Panc1 (cell line): ENCODE results near the gene NOL7.

Source experiments
- POLR2AphosphoS5 ChIP-seq: IDR thresholded peaks from 2 replicates; pipeline ENCODE4 v1.6.1; 2012; ENCODE audit warnings: mild to moderate bottlenecking, low read depth, low read length, moderate library complexity
- TCF7L2 ChIP-seq: IDR thresholded peaks from 2 replicates; pipeline ENCODE4 v1.6.1; 2011; ENCODE audit warnings: mild to moderate bottlenecking, low read depth, low read length, inconsistent platforms
- TF ChIP-seq, protein P1 (sequence below): fragments of 450-650 bp; IDR thresholded peaks from 2 replicates; pipeline ENCODE4 v1.5.1; 2017; ENCODE audit warnings: mild to moderate bottlenecking
- TF ChIP-seq, protein P2 (sequence below), 2 experiments: IDR thresholded peaks; 2 replicates each; pipeline ENCODE4 v1.6.1; 2011 to 2012; ENCODE audit warnings: low read depth in 2 of 2, control low read depth in 1 of 2, low read length in 1 of 2, mild to moderate bottlenecking in 1 of 2, moderate library complexity in 1 of 2; ENCODE audit not compliant: insufficient read depth in 1 of 2

DNA sequence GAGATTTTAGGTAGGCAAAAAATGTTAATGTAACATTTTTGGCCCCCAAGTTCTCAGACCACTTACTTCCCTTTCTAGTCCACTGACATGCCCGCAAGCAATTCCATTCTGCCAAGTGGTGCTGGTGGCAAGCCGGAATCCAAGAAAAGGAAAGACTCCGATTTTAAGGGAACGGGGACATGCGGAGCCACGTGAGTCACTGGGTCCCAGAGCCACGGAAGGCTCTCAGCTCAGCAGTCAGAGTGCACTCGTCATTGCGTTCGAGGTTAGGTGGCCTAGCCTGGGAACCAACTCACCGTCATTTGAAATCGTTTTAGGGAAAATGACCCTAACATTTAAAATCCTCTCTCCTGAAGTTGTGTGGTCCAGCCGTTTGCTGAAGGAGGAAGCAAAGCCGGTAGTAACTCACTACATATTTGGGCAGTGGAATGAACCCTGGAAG lies 41.4 kb upstream of the NOL7 start:
- TF ChIP-seq, protein P1, sequence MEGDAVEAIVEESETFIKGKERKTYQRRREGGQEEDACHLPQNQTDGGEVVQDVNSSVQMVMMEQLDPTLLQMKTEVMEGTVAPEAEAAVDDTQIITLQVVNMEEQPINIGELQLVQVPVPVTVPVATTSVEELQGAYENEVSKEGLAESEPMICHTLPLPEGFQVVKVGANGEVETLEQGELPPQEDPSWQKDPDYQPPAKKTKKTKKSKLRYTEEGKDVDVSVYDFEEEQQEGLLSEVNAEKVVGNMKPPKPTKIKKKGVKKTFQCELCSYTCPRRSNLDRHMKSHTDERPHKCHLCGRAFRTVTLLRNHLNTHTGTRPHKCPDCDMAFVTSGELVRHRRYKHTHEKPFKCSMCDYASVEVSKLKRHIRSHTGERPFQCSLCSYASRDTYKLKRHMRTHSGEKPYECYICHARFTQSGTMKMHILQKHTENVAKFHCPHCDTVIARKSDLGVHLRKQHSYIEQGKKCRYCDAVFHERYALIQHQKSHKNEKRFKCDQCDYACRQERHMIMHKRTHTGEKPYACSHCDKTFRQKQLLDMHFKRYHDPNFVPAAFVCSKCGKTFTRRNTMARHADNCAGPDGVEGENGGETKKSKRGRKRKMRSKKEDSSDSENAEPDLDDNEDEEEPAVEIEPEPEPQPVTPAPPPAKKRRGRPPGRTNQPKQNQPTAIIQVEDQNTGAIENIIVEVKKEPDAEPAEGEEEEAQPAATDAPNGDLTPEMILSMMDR: no peak
- TF ChIP-seq POLR2AphosphoS5 (no peak), TCF7L2 (no peak)
- TF ChIP-seq, protein P2, sequence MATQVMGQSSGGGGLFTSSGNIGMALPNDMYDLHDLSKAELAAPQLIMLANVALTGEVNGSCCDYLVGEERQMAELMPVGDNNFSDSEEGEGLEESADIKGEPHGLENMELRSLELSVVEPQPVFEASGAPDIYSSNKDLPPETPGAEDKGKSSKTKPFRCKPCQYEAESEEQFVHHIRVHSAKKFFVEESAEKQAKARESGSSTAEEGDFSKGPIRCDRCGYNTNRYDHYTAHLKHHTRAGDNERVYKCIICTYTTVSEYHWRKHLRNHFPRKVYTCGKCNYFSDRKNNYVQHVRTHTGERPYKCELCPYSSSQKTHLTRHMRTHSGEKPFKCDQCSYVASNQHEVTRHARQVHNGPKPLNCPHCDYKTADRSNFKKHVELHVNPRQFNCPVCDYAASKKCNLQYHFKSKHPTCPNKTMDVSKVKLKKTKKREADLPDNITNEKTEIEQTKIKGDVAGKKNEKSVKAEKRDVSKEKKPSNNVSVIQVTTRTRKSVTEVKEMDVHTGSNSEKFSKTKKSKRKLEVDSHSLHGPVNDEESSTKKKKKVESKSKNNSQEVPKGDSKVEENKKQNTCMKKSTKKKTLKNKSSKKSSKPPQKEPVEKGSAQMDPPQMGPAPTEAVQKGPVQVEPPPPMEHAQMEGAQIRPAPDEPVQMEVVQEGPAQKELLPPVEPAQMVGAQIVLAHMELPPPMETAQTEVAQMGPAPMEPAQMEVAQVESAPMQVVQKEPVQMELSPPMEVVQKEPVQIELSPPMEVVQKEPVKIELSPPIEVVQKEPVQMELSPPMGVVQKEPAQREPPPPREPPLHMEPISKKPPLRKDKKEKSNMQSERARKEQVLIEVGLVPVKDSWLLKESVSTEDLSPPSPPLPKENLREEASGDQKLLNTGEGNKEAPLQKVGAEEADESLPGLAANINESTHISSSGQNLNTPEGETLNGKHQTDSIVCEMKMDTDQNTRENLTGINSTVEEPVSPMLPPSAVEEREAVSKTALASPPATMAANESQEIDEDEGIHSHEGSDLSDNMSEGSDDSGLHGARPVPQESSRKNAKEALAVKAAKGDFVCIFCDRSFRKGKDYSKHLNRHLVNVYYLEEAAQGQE (IDR thresholded peaks at IDR 0.05; ENCODE audit: insufficient read depth in 1 of 2, low read depth in 2 of 2, low read length in 1 of 2): no peak
